GM21528 (cell line): ENCODE results near the gene NIF3L1.

Experiments
- ATAC-seq: cut with Tn5 transposase; IDR thresholded peaks from one replicate; pipeline ENCODE4 v1.9.1; 2021; ENCODE audit warnings: mild to moderate bottlenecking, moderate library complexity; ENCODE audit not compliant: unreplicated experiment, low FRiP score

The NIF3L1 gene

GRCh38 chr2:200888704-200889625 is at the start of gene NIF3L1, which contains the start of gene PPIL3:
Gene NIF3L1, plus strand, starts transcription at chr2:200889371. Its CDS starts 2,573 bp downstream, at chr2:200891944.
Gene PPIL3, minus strand, starts transcription at chr2:200889077. Its CDS starts 1,462 bp downstream, at chr2:200887615.
- peak; percentile 88 for ATAC-seq

DNA sequence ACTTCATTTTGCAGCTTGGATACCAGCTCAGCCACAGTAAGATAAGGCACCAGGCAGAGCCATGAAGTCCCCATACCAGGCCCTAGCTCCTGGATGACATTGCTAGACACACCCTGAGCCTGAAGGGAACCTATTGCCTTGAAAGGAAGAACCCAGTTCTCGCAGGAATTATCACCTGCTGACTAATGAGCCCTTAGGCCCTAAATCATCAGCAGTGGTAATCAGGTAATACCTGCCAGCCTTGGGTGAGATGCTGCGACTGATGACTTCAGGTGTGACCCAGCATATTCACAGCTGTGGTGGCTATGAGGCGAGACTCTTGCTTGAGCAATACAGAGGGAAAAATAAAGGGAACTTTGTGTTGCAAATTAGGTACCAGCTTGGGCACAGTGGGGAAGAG is 49.7 kb upstream of the NIF3L1 start:
- no peak for ATAC-seq

GRCh38 chr2:200843993-200844948 is 44.9 kb upstream of the NIF3L1 start:
- no peak for ATAC-seq

DNA sequence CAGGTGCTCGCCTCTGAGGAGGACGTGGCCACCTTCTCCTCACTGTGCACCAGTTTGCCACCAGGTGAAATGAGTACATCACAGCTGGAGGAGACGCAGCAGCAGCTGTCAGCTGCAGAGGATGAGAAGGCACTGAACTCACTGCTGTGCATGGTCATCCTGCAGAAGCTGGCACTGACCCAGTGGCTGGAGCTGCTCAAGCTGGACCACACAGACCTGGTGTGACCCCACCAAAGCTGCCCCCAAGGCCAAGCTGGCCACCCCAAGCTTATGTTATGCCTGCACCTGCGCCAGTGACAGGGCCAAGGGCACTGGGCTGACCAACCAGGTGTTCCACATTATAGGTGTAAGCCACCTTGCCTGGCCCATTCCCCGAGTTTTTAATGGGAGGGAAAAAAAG is 44.0 kb upstream of the NIF3L1 start:
- no peak for ATAC-seq

GRCh38 chr2:200845669-200846325 is 43.4 kb upstream of the NIF3L1 start:
- no peak for ATAC-seq

- no peak for ATAC-seq
Measured at GRCh38 chr2:200847269-200847668, 41.9 kb upstream of the NIF3L1 start.

DNA sequence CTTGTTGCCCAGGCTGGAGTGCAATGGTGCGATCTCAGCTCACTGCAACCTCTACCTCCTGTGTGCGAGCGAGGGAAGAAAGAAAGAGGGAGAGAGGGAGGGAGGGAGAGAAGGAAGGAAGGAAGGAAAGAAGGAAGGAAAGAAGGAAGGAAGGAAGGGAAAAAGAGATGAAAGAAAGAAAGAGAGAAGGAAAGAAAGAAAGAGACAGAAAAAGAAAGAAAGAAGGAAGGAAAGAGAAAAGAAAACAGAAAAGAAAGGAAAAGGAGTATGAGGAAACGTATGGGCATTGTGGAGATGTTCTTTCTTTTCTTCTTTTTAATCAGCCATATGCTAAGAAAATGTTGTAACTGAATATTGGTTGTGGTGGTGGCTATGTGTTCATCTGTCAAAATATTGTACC is 41.2 kb upstream of the NIF3L1 start:
- ATAC-seq, result no peak

- no peak for ATAC-seq
Measured at GRCh38 chr2:200850512-200851256, 38.5 kb upstream of the NIF3L1 start.

GRCh38 chr2:200851398-200852248 is 37.5 kb upstream of the NIF3L1 start:
- no peak for ATAC-seq

DNA sequence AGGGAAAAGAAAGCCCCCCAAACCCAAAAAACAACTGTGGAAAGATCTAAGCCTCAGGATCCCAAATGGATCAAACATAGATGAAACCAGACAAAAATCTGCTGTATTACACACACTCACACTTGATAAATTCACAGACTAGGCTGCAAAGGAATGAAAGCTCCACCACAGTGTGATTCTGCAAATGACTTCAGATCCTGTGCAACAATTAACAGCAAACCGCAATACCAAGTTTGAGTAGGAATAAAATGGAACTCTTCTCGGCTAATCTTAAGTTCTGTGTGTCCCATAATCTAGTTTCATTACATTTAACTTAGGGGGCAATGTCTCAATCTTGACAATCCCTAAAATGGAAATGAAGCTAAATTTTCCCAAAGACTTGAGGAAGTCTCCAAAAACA is 36.6 kb upstream of the NIF3L1 start:
- no peak for ATAC-seq

- ATAC-seq, result no peak
Measured at GRCh38 chr2:200856806-200857205, 32.4 kb upstream of the NIF3L1 start.

DNA sequence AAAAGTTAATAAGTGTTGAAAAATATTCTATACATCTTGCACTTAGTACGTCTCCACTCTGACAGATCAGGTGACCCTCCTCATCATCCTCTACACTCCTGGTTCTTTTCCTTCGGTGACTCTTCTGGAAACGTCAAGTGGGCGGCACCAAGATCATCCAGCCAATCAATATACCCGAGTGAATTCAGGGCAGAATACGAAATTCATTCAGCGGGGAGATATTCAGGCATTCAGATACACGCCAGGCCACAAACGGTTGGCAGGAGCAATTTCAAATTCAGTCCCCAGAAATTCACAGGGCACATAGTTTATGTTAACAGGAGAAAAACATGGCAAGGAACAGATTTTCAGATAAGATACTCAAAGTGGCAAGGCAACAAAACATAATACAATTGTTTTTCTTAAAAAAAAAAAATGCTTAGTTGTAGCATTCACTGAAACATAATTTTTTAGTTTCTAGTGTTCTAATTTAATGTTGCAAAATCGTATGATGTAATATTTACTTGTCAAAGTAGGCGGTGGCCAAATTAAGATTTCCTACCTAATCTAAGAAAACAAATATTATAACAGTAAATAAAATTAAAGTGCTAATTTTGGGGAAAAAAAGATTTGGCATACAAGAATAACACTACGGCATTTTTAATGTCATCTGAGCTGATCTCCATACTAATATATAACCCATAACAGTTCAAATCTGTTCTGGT is 28.9 kb upstream of the NIF3L1 start:
- ATAC-seq, result no peak

GRCh38 chr2:200861617-200862155 is 27.5 kb upstream of the NIF3L1 start:
- no peak for ATAC-seq

- ATAC-seq, result no peak
Measured at GRCh38 chr2:200862532-200863000, 26.6 kb upstream of the NIF3L1 start.

GRCh38 chr2:200863782-200864175 is 25.4 kb upstream of the NIF3L1 start:
- no peak for ATAC-seq

DNA sequence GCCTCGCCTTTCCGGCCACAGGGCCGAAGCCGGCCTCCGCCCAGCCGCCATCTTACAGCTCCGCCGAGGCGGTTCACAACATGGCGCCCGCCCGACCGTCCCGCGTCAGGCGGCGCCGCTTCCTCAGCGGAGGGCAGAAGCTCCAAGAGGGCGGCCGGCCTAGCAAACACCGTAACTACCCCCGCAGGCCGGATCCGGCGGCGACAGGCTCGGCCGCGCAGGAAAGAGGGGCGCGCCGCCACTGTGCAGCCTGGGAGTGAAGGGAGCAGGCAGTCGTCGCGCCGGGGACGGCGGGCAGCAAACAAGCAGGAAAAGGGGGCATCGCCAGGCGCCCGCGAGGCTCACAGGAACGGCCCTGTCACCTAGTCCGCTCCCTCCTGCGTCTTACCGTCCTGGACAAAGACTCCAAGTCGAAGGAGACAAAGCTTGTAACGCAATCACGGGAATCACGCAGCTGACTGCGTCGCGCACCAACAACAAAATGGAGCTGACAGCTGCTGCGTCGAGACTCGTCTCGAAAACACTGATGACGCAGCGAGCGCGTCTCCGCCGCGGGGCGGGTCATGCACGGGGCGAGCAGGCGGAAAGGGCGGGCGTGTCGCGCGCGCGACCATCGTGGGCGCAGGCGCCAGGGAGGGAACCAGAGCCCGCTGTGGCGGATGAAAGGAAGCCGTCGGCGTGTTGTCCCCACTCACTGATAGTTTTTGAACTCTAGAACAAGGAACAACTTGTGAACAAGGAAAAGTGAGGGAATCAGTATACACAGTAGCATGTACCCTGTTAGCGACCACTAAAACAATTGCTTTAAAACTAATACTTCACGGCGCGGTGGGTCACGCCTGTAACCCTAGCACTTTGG is 24.8 kb upstream of the NIF3L1 start, which contains the start of gene CLK1:
Gene CLK1 (minus strand): TSS at position 483 of the 859 bp plus-strand sequence. CDS start 2,796 bp downstream, outside the sequence.
- ATAC-seq, result peak; percentile 89

DNA sequence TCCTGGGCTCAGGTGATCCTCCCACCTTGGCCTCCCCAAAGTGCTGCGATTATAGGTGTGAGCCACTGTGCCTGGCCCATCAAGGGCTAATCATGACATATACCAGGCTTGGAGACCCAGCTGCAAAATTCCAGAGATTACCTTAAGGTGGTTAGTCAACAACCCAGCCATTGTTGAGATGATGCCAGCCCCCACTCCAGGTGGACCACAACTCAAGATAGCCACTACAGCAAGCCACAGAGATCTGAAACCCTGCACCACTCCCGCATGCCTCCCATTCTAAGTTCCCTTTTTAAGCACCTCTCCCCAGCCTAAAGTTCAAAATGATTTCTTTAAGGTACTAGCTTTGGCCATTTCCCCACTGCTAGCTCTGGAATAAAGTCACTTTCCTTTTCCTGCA is 20.2 kb upstream of the NIF3L1 start:
- no peak for ATAC-seq
